GM23338 (cell line): ENCODE data around the gene SLC16A6.

Experiments used
- EZH2 ChIP-seq: fragments of 200-600 bp; sonication (generic); IDR thresholded peaks from one replicate; pipeline ENCODE4 v1.8.0; 2017; ENCODE audit warnings: antibody characterized with exemption, mild to moderate bottlenecking, low read depth; ENCODE audit not compliant: unreplicated experiment
- EZH2phosphoT487 ChIP-seq: fragments of 200-600 bp; sonication (generic); IDR thresholded peaks from one replicate; pipeline ENCODE4 v1.8.1; 2018; ENCODE audit warnings: antibody characterized with exemption; ENCODE audit not compliant: unreplicated experiment
- POLR2AphosphoS5 ChIP-seq: IDR thresholded peaks from 2 replicates; pipeline ENCODE4 v1.6.1; 2016; ENCODE audit warnings: antibody characterized with exemption, low read depth
- ZNF114 ChIP-seq: fragments of 250-450 bp; sonication (Bioruptor Pico); IDR thresholded peaks from 2 replicates; pipeline ENCODE4 v1.5.0; 2020; ENCODE audit warnings: mild to moderate bottlenecking, moderate library complexity
- TF ChIP-seq, protein P1 (sequence below), 2 experiments: fragments of 200-600 bp in 1 of 2; sonication (generic) in 1 of 2; conservative IDR thresholded peaks; 2 replicates each; pipeline versions ENCODE4 v1.5.1 to v1.6.1; 2016 to 2017; ENCODE audit warnings: antibody characterized with exemption in 2 of 2, low read depth in 2 of 2, mild to moderate bottlenecking in 2 of 2, moderate library complexity in 1 of 2

DNA sequence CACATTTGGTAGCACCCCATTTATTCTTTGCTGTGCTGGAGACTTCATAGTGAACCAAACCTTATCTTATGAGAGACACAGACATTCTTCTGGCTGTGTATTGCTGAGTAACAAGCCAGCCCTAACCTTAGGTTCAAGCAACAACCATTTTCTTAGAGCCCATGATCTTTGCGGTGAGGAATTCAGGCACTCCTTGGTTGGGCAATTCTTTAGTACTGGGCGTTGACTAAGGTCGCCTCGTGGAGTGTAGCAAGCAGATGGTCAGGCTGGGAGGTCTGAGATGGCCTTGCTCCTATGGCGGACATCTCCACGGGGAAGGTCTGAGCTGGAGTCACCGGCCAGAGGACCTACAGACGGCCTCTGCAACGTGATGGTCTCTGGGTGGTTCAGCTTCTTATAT, 43.5 kb upstream of the SLC16A6 start:
- TF ChIP-seq, protein P1, sequence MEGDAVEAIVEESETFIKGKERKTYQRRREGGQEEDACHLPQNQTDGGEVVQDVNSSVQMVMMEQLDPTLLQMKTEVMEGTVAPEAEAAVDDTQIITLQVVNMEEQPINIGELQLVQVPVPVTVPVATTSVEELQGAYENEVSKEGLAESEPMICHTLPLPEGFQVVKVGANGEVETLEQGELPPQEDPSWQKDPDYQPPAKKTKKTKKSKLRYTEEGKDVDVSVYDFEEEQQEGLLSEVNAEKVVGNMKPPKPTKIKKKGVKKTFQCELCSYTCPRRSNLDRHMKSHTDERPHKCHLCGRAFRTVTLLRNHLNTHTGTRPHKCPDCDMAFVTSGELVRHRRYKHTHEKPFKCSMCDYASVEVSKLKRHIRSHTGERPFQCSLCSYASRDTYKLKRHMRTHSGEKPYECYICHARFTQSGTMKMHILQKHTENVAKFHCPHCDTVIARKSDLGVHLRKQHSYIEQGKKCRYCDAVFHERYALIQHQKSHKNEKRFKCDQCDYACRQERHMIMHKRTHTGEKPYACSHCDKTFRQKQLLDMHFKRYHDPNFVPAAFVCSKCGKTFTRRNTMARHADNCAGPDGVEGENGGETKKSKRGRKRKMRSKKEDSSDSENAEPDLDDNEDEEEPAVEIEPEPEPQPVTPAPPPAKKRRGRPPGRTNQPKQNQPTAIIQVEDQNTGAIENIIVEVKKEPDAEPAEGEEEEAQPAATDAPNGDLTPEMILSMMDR (conservative IDR thresholded peaks at IDR 0.05; ENCODE audit: low read depth in 2 of 2): no peak
- TF ChIP-seq POLR2AphosphoS5 (no peak), ZNF114 (CRISPR knock-in tag) (no peak), EZH2 (no peak), EZH2phosphoT487 (no peak)
